ENCODE measurements around the gene LDAH.

Gene LDAH

DNA sequence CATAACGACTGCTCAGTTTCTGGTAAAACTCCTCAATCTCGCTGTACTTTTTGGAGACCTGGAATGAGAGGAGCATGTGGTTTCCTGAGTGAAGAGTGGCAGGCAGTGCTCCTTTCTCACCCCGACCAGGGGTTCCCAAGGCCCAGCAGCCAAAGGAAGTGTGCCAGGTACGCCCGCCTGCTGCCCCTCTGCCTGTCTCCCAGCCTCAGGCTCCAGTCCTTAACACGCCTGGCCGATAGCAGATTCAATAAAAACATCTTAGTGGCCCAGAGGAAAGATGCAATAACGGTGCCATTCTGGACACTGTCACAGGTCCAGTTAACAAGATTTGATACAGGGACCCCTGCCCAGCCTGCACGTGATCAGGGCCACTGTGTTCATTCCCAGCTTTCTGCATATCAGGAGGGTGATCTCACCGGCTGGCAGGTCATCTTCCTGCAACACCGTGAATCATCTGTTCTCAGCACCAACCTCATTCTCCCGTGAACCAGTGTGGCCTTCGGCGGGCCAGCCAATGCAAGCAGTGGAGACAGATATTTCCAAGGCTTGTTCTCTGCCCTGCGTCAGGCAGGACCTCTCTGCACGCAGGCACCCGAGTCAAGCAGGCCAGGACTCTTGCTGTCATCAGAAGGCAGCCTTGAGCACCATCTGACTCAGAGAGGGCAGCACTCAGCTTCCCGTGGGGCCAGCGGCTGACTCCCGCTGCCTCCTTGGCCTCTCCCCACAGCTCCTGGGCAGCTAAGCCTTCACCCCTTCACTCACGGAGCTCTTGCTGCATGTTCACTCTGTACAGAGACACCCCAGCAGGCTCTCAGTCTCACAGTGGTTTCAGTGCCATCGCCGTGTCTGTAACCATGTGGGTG lies 181.5 kb downstream of the LDAH start:
- no peak overlapping the region for H3K4me3 ChIP-seq (ENCODE audit: low read depth, low read length)

DNA sequence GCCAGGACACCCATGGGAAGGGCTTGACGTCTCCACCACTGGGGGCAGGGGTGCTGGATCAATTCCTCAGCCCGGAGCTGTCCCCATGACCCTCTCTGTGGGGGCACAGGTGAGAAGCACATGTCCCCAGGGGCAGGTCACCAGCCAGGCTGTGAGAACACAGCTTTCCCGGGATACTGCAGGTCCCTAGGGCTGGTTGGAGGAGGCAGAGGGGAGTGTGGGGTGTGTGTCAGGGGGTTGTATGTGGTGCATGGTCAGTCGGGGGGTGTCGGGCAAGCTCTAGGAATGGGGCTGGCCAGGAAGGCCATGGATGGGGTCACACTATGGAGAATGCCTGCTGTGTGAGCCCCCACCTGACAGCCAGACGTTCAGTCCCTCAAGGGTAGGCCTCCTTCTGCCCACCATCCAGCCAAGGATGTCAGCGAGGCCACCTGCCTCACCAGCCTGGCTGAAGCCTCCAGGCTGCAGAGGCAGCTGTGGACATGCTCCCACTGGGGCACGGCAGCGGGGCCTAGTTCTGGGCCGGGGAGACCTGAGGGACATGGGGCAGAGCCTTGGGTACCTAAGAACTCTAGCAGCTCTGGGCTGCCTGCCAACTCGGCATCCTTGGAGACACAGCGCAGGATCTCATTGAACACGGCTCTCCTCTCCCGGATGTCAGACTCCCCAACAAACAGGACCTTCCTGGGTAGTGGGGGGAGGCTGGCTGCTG lies 182.3 kb downstream of the LDAH start:
- H3K4me3 ChIP-seq (ENCODE audit: low read depth, low read length) = no peak overlapping the region

DNA sequence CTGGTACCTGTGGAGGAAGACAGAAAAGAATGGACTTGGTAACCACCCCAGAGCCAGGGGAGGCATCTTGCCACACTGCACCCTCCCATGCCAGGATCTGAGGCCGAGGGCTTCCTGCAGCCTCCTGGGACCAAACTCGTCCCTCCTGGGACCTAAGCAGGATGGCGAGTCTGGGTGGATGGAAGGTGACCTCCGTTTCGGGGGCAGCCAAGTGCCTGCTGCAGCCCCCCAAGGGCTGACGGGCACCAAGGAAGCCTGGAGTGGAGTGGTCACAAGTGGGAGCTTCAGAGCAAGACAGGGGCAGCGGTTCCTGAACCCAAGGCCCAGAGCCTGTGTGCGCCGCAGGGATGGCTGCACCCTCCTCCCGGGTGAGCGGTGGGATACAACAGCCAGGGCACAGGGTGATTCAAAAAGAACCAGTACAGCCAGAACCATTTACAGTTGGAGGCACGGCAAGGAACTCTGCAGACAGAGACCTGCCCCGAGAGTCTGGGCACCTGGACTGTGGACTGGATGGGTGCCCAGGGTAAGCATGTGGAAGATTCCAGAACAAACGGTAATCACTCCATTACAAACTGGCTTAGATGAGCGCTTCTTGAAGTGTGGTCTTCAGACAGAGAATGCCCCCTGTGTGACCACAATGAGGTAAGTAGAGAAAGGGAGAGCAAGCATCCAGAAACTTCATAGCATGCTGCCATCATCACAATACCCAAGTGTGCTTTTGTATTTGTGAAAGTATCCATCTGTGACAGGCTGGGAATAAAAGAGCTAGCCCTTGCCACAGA lies 184.1 kb downstream of the LDAH start:
- no peak overlapping the region for H3K4me3 ChIP-seq (ENCODE audit: low read depth, low read length)

DNA sequence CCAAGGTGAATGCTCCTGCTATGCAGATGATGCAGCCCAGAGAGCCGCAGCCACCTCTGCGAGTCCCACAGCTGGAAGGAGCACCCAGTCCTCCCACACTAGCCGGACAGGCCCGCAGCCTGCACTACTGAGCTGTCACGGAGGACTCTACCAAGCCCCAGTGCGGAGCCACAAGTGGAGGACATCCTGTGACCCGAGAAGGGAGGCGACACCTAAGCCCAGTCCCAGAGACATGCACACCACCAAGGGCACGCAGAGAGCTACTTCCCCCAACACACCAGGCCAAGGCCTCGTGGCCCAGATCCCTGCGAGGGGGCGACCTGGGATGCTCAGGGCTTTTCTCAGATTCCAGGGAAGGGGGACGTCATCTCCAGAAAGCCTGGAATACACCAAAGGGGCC lies 184.9 kb downstream of the LDAH start:
- no peak overlapping the region for H3K4me3 ChIP-seq (ENCODE audit: low read depth, low read length)

DNA sequence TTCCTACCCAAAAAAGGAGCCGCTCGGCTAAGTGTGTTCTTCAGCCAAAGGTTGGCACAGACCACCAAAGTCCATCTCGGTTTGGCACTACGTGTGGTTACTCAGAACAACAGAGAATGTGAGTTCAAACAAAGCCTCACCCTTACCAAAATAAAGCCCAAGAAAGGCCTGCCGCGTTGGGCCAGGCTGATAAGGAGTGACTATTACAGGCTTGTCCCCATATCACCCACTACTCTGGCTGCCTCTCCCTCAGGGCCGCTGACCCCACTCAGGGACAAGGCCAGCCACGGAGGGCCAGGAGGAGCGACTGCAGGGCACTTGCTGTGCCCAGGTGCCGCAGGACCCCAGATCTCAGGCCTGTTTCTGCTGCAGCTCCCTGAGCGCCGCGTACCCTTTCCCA lies 185.8 kb downstream of the LDAH start:
- no peak overlapping the region for H3K4me3 ChIP-seq (ENCODE audit: low read depth, low read length)

DNA sequence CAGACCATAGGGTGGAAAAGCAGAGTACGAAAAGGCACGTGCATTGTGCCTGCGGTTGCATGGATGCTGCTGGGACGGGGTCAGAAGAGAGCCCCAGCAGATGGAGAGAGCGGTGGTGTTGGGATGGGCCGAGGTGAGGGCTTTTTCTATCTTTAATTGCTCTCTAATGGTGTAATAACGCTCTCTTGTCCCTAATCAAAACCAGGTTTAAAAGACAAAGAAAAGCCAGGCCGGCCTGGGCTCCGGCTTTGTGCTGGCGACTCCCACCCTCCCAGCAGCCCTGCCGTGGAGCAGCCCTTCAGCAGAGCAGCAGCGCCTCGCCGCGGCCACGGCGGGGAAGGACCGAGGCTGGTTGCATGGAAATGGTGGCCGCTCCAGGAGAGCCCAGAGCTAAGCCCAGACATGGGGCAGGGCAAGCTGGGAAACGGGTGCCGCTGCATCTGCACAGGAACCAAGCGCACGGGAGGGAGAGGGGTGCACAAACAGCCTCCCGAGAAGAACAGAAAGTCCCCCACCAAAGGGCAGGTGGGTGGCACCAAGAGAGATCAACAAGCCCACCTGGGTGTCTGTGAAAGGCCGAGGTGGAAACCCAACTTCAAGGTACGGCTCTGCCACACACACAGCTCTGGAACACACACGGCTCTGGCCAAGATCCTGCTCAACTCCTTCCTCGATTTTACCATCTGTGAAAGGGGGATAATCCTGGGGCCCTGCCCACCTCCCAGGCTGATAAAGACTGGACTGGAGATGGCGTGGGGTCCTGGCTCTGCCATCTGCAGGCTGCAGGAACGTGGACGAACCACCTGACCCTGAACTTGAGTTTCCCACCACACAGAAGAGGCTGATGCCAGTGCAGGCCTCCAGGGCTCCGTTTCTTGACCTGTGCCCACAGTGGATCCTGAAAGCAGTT lies 187.0 kb downstream of the LDAH start:
- no peak overlapping the region for H3K4me3 ChIP-seq (ENCODE audit: low read depth, low read length)

DNA sequence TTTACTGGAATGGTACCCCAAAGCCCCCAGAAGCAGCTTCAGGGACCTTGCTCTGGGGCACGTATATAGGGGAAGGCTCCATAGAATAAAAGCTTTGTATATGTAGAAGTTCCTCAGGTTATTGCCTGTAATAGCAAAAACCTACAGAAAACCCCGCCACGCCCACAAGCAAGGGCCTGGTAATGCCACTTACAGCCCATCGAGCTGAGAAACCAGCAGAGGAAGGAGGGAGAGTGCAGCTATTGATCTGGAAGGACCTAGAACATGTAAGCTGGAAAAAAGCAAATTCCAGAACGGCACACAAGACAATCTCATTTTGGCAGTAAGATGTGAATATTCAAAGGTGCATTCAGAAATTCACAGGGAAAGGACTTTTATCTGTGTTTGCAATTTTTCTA lies 187.8 kb downstream of the LDAH start:
- H3K4me3 ChIP-seq (ENCODE audit: low read depth, low read length) = no peak overlapping the region

DNA sequence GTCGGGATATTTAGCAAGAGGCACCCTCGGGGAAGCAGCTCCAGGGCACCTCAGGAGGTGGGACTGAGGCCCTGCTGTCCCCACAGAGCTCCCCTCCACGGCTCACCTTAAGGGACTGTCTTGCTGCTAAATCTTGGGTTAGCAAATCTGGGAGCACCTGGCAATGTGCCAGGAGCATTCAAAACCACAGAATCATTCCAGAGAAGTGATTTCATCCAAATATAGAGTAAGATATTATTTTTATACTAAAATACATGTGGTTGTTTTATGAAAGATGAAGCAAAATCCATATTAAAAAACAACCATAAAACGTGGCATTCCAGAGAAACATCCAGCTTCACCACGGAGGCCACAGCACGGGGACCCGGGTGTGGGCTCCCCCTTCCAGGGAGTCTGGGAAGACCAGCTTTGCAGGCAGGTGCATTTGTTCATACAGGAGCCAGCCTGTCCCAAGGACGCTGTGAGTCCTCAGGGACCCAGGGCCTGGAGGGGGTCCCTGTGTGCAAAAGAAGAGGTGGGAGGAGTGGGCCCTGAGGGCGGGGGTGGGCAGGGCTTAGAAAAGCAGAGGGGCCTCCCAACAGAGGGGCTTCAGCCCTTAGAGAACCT lies 188.3 kb downstream of the LDAH start:
- H3K4me3 ChIP-seq (ENCODE audit: low read depth, low read length) = no peak overlapping the region
